Ureter (tissue), 1 donor: Measurements from ENCODE around the gene CASZ1. TPM values are rescaled to one million over a fixed set of nuclear protein-coding genes. Genes with fewer than 3 reads are reported as not detected.

Experiments
- DNase-seq: peaks from one replicate; pipeline ENCODE4 v3.0.0-alpha.2; 2020; ENCODE audit warnings: low spot score
- total RNA-seq: library from RNA; stranded (reverse); gene quantifications from one replicate; pipeline ENCODE4 v1.2.4, GENCODE V29; 2023
- donor health status: DM: yes; HTN: yes; CAD: no.

CASZ1 gene
- total RNA-seq, 1 donor from 2014 or later: 76.8 TPM

GRCh38 chr1:10602936-10603335 is 193.5 kb downstream of the CASZ1 start:
- DNase-seq: no peak

GRCh38 chr1:10601342-10602070 is 194.9 kb downstream of the CASZ1 start:
- DNase-seq: no peak

DNA sequence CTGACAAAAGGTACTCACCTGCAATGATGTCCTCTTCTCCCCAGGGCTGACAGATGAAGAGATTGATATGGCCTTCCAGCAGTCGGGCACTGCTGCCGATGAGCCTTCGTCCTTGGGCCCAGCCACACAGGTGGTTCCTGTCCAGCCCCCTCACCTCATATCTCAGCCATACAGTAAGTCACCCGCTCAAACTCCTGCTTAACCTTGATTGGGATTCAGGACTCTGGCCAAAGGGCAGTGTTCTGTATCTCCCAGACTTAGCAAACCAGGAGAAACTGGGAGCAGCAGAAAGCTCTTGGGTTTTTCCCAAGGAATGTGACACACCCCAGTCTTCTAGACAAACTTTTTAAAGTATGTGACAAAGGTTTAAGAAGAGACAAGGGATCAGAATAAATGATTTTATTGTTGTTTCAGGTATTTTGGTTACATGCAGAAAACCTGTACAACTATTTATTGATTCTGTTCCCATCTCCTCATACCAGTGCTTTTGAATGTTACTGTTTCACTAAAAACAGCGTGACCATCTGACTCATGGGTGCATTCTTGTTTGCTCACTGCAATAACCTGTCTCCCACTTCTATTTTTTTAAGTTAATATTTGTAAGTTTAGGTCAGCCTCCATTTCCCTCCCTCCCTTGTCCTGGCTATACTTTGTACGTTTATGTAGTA is 197.1 kb downstream of the CASZ1 start:
- DNase-seq: no peak

- no peak for DNase-seq
Observed at GRCh38 chr1:10598389-10598702, 198.1 kb downstream of the CASZ1 start.

DNA sequence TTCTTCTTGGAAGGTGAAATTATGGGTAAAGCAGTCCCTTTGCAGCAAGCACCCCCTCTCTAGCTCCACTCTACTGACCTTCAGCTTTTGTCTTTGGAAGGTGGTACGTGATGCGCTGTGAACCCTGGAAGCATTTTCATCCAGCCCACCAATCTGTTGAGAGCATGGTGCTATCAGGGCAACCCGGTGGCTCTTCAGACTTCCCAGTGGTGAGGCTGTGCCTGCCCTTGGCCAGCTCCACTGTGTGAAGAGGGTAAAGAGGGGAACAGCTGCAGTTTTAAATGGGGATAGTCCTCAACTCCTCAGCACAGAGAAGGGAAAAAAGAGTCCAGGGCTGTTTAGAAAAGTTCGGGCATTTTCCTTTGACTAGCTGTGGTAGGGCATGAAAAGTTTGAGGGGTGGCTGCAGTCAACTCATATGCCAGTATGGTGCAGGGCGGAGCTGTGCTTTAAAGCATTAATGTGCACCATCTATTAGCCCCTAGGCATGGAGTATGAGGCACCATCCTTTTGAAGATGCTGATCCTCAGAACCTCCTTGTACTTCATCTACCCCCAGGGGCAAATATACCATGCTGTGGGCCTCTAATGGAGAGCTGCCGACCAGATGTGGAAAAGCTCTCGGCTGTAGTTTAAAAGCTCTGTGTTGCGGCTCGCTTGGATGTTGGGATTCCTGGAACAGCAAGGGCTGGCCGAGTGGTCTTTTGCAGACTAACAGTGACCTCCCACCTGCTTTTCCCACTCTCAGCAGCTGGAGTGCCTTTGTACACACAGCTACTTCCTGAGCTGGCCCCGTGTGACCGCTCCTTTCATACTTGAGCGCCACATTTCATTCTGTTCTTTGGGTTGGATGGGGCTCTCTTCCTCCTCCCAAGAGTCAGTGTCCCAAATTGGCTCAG is 198.7 kb downstream of the CASZ1 start:
- DNase-seq: no peak

- no peak for DNase-seq
Observed at GRCh38 chr1:10596780-10597179, 199.7 kb downstream of the CASZ1 start.

GRCh38 chr1:10594595-10595223 is 201.7 kb downstream of the CASZ1 start:
- no peak for DNase-seq

GRCh38 chr1:10593750-10594149 is 202.7 kb downstream of the CASZ1 start:
- DNase-seq: no peak

DNA sequence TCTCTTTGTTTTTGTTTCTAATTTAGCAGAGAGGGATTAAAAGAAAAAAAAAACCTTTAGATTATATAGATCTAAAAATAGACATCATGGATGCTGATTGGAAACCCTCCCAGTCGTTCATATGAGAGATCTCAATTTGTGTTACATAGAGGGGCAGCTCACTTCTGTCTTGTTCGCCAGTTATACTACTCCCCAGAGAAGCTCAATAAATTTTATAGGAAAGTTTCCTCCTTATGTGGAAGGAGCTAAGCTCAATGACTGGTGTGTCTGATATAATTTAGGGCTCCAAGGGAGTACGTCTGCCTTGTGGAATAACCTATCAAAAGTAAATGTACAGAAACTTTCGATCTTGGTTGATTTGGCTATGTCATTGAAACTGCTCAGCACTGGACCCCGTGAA is 204.1 kb downstream of the CASZ1 start:
- no peak for DNase-seq

DNA sequence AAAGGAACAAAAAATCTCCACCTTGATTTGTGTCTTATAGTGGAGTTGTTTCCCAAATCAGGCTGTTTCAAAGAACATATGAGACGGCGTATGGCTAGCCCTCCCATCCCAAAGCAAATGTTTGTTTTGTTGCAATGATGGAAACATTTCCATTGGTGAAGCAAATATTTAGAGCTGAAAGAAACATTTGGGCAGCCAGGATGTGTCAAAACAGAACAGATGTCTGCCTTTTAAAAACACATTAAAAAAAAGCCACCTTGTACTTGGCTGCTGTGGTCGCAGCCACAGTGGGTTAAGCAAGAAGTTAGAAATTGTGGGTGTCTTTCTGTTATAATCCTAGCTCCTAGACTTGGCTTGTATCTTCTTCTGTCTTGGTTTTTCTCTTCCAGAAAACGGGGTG is 205.4 kb downstream of the CASZ1 start:
- DNase-seq: no peak

GRCh38 chr1:10589074-10589473 is 207.4 kb downstream of the CASZ1 start:
- no peak for DNase-seq

DNA sequence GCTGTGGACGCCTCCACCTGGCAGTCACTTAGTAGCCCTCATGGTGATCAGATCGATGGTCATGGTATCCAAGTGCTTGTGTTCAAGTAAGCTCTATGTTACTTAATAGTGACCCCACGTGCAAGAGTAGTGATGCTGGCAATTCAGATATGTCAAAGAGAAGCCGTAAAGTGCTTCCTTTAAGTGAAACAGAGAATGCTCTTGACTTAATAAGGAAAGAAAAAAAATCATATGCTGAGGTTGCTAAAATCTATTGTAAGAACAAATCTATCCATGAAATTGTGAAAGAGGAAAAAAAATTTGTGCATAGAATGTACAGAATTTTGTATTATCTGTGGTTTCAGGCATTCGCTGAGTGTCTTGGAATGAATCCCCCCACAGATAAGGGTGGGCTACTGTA is 207.8 kb downstream of the CASZ1 start:
- no peak for DNase-seq

Other genes with a start within 250 kb of the CASZ1 start
- 180 TPM for gene TARDBP, start 216.0 kb upstream of the CASZ1 start, total RNA-seq